ENCODE results near the gene SMC1B. TPM values are rescaled to one million over a fixed set of nuclear protein-coding genes. Genes with fewer than 3 reads are reported as not detected.
"Not testable (repeated sequence)": the region's sequence is repeated elsewhere in the genome, so short reads cannot be mapped to it uniquely, and the experiment has no call there.

The SMC1B gene
- total and polyA plus RNA-seq, 4 donors = 0.08 to 0.14 (median 0.11) TPM; not detected in 1

GRCh38 chr22:45303181-45303580 lies 110.2 kb downstream of the SMC1B start:
- no peaks in the 10 kb centered on the region for H3K36me3 ChIP-seq (ENCODE audit: control insufficient read depth, insufficient read depth, low read length)
- no peak overlapping the region for H3K4me3 ChIP-seq (ENCODE audit: low read depth, low read length)
- H3K27me3 ChIP-seq (ENCODE audit: control insufficient read depth, insufficient read depth, low read length) = no peaks in the 10 kb centered on the region
- no peaks in the 10 kb centered on the region for H3K9me3 ChIP-seq (ENCODE audit: control insufficient read depth, insufficient read depth, low read length)
- no peak overlapping the region for H3K27ac ChIP-seq (ENCODE audit: low read depth, low read length)
- H3K4me1 ChIP-seq (ENCODE audit: control insufficient read depth, insufficient read depth, low read length) = no peaks in the 10 kb centered on the region
- WGBS (ENCODE audit: insufficient coverage) = 88% methylated on average over 4 of the region's 7 CpGs
- DNase-seq (ENCODE audit: low read depth in 4 of 6, low spot score in 6 of 6) = no peak

GRCh38 chr22:45302751-45303150 lies 110.6 kb downstream of the SMC1B start:
- Histone ChIP-seq H3K27me3 (ENCODE audit: control insufficient read depth, insufficient read depth, low read length) (no peaks in the 10 kb centered on the region), H3K36me3 (ENCODE audit: control insufficient read depth, insufficient read depth, low read length) (no peaks in the 10 kb centered on the region), H3K27ac (ENCODE audit: low read depth, low read length) (no peak overlapping the region), H3K4me1 (ENCODE audit: control insufficient read depth, insufficient read depth, low read length) (no peaks in the 10 kb centered on the region), H3K4me3 (ENCODE audit: low read depth, low read length) (no peak overlapping the region), H3K9me3 (ENCODE audit: control insufficient read depth, insufficient read depth, low read length) (no peaks in the 10 kb centered on the region)
- WGBS (ENCODE audit: insufficient coverage) = 83% methylated on average over 1 of the region's 8 CpGs
- no peak for DNase-seq (ENCODE audit: low read depth in 4 of 6, low spot score in 6 of 6)

GRCh38 chr22:45298934-45299505 lies 114.4 kb downstream of the SMC1B start:
- Histone ChIP-seq H3K27ac (ENCODE audit: low read depth, low read length) (no peak overlapping the region), H3K36me3 (ENCODE audit: control insufficient read depth, insufficient read depth, low read length) (no peaks in the 10 kb centered on the region), H3K4me1 (ENCODE audit: control insufficient read depth, insufficient read depth, low read length) (no peaks in the 10 kb centered on the region), H3K27me3 (ENCODE audit: control insufficient read depth, insufficient read depth, low read length) (no peaks in the 10 kb centered on the region), H3K9me3 (ENCODE audit: control insufficient read depth, insufficient read depth, low read length) (no peaks in the 10 kb centered on the region), H3K4me3 (ENCODE audit: low read depth, low read length) (no peak overlapping the region)
- DNase-seq (ENCODE audit: low read depth in 4 of 6, low spot score in 6 of 6) = no peak
- 70% methylated on average over 14 of the region's 15 CpGs for WGBS (ENCODE audit: insufficient coverage)

- no peak for DNase-seq (ENCODE audit: low read depth in 4 of 6, low spot score in 6 of 6)
- H3K4me1 ChIP-seq (ENCODE audit: control insufficient read depth, insufficient read depth, low read length) = no peaks in the 10 kb centered on the region
- H3K9me3 ChIP-seq (ENCODE audit: control insufficient read depth, insufficient read depth, low read length) = no peaks in the 10 kb centered on the region
- no peaks in the 10 kb centered on the region for H3K36me3 ChIP-seq (ENCODE audit: control insufficient read depth, insufficient read depth, low read length)
- WGBS (ENCODE audit: insufficient coverage) = 79% methylated on average over 5 of the region's 13 CpGs
- no peak overlapping the region for H3K4me3 ChIP-seq (ENCODE audit: low read depth, low read length)
- H3K27me3 ChIP-seq (ENCODE audit: control insufficient read depth, insufficient read depth, low read length) = no peaks in the 10 kb centered on the region
- no peak overlapping the region for H3K27ac ChIP-seq (ENCODE audit: low read depth, low read length)
Observed at GRCh38 chr22:45296628-45297297, 116.6 kb downstream of the SMC1B start.

- H3K27me3 ChIP-seq (ENCODE audit: control insufficient read depth, insufficient read depth, low read length) = no peaks in the 10 kb centered on the region
- no peak overlapping the region for H3K27ac ChIP-seq (ENCODE audit: low read depth, low read length)
- no peaks in the 10 kb centered on the region for H3K4me1 ChIP-seq (ENCODE audit: control insufficient read depth, insufficient read depth, low read length)
- 84% methylated on average over 8 of the region's 9 CpGs for WGBS (ENCODE audit: insufficient coverage)
- no peaks in the 10 kb centered on the region for H3K36me3 ChIP-seq (ENCODE audit: control insufficient read depth, insufficient read depth, low read length)
- DNase-seq (ENCODE audit: low read depth in 4 of 6, low spot score in 6 of 6) = no peak
- H3K9me3 ChIP-seq (ENCODE audit: control insufficient read depth, insufficient read depth, low read length) = no peaks in the 10 kb centered on the region
- H3K4me3 ChIP-seq (ENCODE audit: low read depth, low read length) = no peak overlapping the region
Observed at GRCh38 chr22:45295492-45295891, 117.9 kb downstream of the SMC1B start.

- H3K9me3 ChIP-seq (ENCODE audit: control insufficient read depth, insufficient read depth, low read length); H3K4me1 ChIP-seq (ENCODE audit: control insufficient read depth, insufficient read depth, low read length); H3K27ac ChIP-seq (ENCODE audit: low read depth, low read length); H3K27me3 ChIP-seq (ENCODE audit: control insufficient read depth, insufficient read depth, low read length); DNase-seq (ENCODE audit: low read depth in 4 of 6, low spot score in 6 of 6); H3K4me3 ChIP-seq (ENCODE audit: low read depth, low read length); H3K36me3 ChIP-seq (ENCODE audit: control insufficient read depth, insufficient read depth, low read length): not testable (repeated sequence)
- WGBS (ENCODE audit: insufficient coverage) = 96% methylated on average over 6 of the region's 6 CpGs
Observed at GRCh38 chr22:45295004-45295403, 118.4 kb downstream of the SMC1B start.

Other genes starting within 250 kb of the SMC1B start
- gene NUP50, start 249.7 kb downstream of the SMC1B start, total RNA-seq = 10 to 100 TPM; 37.2 to 41.0 TPM
- gene NUP50, start 249.7 kb downstream of the SMC1B start, polyA plus RNA-seq (ENCODE audit: insufficient read length in 2 of 2) = 10 to 100 TPM; 38.1 to 40.1 TPM
- 10 to 100 TPM; 45.0 to 47.9 TPM for gene KIAA0930, start 172.7 kb downstream of the SMC1B start, total RNA-seq
- 100 to 1,000 TPM; 114 to 132 TPM for gene KIAA0930, start 172.7 kb downstream of the SMC1B start, polyA plus RNA-seq (ENCODE audit: insufficient read length in 2 of 2)
- under 1 TPM in 1 of 2 donors, not detected in 1; 0.28 TPM for gene UPK3A, start 128.7 kb downstream of the SMC1B start, total RNA-seq
- under 1 TPM in 1 of 2 donors, not detected in 1; 0.42 TPM for gene UPK3A, start 128.7 kb downstream of the SMC1B start, polyA plus RNA-seq (ENCODE audit: insufficient read length in 2 of 2)
- 10 to 100 TPM; 23.6 to 47.3 TPM for gene FAM118A, start 103.7 kb downstream of the SMC1B start, total RNA-seq
- gene FAM118A, start 103.7 kb downstream of the SMC1B start, polyA plus RNA-seq (ENCODE audit: insufficient read length in 2 of 2) = 10 to 100 TPM; 20.5 to 56.6 TPM
- 1 to 10 TPM; 2.3 to 9.3 TPM for gene RIBC2, start 94 bp upstream of the SMC1B start, total RNA-seq
- gene RIBC2, start 94 bp upstream of the SMC1B start, polyA plus RNA-seq (ENCODE audit: insufficient read length in 2 of 2) = 1 to 10 TPM; 2.5 to 2.6 TPM
- gene FBLN1, start 89.3 kb upstream of the SMC1B start, total RNA-seq = 100 to 1,000 TPM; 138 to 260 TPM
- gene FBLN1, start 89.3 kb upstream of the SMC1B start, polyA plus RNA-seq (ENCODE audit: insufficient read length in 2 of 2) = 100 to 1,000 TPM in 1 of 2 donors, 10 to 100 TPM in 1; 69.4 to 125 TPM